ENCODE results near the gene CCL4.

DNA sequence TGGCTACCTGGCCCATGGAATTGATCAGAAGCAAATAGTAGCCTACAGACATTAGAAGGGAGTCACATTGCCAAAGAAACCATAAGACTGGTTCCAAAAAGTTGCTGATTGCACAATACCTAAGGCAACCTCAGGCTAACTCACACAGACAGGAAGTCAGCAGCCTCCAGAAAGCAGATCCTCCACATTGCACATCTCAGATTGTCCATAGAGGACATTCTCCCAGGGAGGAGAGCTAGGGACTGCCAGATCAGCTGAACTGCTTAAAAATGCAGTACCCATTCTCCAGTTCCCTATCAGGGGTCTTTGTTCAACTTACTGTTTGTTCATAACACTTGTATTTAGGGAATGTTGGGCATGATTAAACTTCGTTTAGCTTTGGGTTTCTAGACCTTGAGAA is 17.9 kb upstream of the CCL4 start:
- no peak for TF ChIP-seq POLR2AphosphoS5 (IDR thresholded peaks at IDR 0.05)
- TF ChIP-seq, protein P1, sequence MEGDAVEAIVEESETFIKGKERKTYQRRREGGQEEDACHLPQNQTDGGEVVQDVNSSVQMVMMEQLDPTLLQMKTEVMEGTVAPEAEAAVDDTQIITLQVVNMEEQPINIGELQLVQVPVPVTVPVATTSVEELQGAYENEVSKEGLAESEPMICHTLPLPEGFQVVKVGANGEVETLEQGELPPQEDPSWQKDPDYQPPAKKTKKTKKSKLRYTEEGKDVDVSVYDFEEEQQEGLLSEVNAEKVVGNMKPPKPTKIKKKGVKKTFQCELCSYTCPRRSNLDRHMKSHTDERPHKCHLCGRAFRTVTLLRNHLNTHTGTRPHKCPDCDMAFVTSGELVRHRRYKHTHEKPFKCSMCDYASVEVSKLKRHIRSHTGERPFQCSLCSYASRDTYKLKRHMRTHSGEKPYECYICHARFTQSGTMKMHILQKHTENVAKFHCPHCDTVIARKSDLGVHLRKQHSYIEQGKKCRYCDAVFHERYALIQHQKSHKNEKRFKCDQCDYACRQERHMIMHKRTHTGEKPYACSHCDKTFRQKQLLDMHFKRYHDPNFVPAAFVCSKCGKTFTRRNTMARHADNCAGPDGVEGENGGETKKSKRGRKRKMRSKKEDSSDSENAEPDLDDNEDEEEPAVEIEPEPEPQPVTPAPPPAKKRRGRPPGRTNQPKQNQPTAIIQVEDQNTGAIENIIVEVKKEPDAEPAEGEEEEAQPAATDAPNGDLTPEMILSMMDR (IDR thresholded peaks at IDR 0.05): no peak
